Stomach (tissue), 9 donors: ENCODE results near the gene STS. TPM values are rescaled to one million over a fixed set of nuclear protein-coding genes. Genes with fewer than 3 reads are reported as not detected.
A peak's percentile ranks its signal among the peaks of the same experiment; 100 is the strongest.

Experiments
- DNase-seq, 2 donors: peaks; one replicate each; pipeline versions ENCODE4 v3.0.0 to v3.0.0-alpha.2; 2013 to 2019
- H3K27ac ChIP-seq, 5 donors: fragments of 200-600 bp in 4 of 5; sonication (generic) in 4 of 5; one replicate each; pipeline ENCODE4 v1.5.1; 2013 to 2019; ENCODE audit warnings: mild to moderate bottlenecking in 1 of 5, moderate library complexity in 1 of 5
- H3K27me3 ChIP-seq, 3 donors: fragments of 200-600 bp; sonication (generic); one replicate each; pipeline ENCODE4 v1.5.1; 2017 to 2019; ENCODE audit warnings: mixed run types in 1 of 3
- H3K36me3 ChIP-seq, 4 donors: fragments of 200-600 bp; sonication (generic); 1 replicate in 3 of 4; 2 replicates in 1 of 4; pipeline ENCODE4 v1.5.1; 2016 to 2019
- H3K4me1 ChIP-seq, 4 donors: fragments of 200-600 bp; sonication (generic); one replicate each; pipeline ENCODE4 v1.5.1; 2016 to 2019
- H3K4me3 ChIP-seq, 4 donors: fragments of 200-600 bp; sonication (generic) in 3 of 4; one replicate each; pipeline ENCODE4 v1.5.1; 2016 to 2019; ENCODE audit warnings: mild to moderate bottlenecking in 1 of 4
- H3K9me3 ChIP-seq, 4 donors: fragments of 200-600 bp; sonication (generic); one replicate each; pipeline ENCODE4 v1.5.1; 2016 to 2019
- EP300 ChIP-seq: sonication (generic); formaldehyde crosslinking; IDR thresholded peaks from one replicate; pipeline ENCODE4 v1.6.1; 2017; ENCODE audit warnings: antibody characterized with exemption
- POLR2A ChIP-seq, 4 donors: fragments of 450-650 bp; IDR thresholded peaks; one replicate each; pipeline ENCODE4 v1.6.1; 2016; ENCODE audit warnings: antibody characterized with exemption in 4 of 4, control low read depth in 2 of 4, mild to moderate bottlenecking in 1 of 4, moderate library complexity in 1 of 4
- POLR2AphosphoS5 ChIP-seq, 3 donors: sonication (generic); formaldehyde crosslinking; IDR thresholded peaks; one replicate each; pipeline ENCODE4 v1.6.1; 2016; ENCODE audit warnings: antibody characterized with exemption in 3 of 3
- WGBS, 5 donors: extraction: QIAGEN DNeasy Blood & Tissue Kit in 3 of 5; methylation state at CpG; one replicate each; pipeline versions ENCODE4 v1.1.5 to v1.1.7; 2013 to 2018; 5-methylcytosine and 5-hydroxymethylcytosine counted together
- intact Hi-C: fragments of 100-400 bp; cut with DNase I; formaldehyde crosslinking; loops from one replicate; pipeline ENCODE4 v1.15.1; 2023; ENCODE audit warnings: low total_unique reads
- polyA plus RNA-seq, 3 donors: library from polyadenylated mRNA; stranded (reverse); fragments of 200-250 nt; gene quantifications; one replicate each; pipeline ENCODE4 v1.2.3, GENCODE V29; 2013
- total RNA-seq, 5 donors: library from RNA; depleted of rRNA; stranded (reverse); fragments of >200 nt; gene quantifications; one replicate each; pipeline versions ENCODE4 v1.1.0 to v1.2.3, GENCODE V29; 2014 to 2016
- TF ChIP-seq, protein P1 (sequence below), 7 experiments: fragments of 450-650 bp in 4 of 7; fragments of 200-600 bp in 3 of 7; sonication (generic) in 3 of 7; IDR thresholded peaks; one replicate each; pipeline ENCODE4 v1.5.1; 2016 to 2019; ENCODE audit warnings: antibody characterized with exemption in 7 of 7, control low read depth in 2 of 7, mild to moderate bottlenecking in 1 of 7
- donor health status: healthy with polysubstance abuse.
- donor health status: Bipolar disorder and iron deficiency.
- donor health status: healthy.

The STS gene
- total and polyA plus RNA-seq, 8 donors = 2.1 to 13.4 (median 7.4) TPM

DNA sequence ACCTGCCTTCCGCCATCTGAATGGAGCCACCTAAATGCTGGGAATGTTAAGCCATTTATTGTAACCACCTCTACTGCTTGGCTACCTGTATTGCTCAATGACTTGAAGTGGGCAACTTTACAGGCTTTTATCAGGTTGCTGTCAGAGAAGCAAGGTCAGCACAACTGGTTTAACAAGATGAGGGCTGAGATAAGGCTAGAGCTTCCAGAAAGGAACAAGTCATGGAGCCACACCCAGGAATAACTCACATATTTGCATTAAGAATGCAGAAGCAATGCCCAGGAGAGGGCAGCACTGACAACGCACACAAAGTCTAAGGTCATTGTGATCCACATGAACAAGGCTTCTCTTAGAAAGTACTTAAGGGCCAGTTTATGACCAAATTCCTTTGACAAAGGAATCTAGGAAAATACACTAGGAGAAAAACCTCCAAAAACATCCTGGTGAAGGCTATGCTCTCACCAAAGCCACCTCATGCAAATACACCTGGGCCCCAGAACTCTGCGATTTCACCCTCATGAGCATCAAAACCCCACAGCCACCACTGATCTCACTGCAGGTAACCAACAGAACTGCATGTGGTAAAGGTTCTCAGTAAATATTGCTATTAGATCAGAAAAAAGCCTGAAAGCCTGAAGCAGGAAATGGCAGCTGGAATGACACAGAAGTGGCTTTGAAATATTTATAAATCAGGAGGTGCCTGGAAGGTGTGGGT lies 15.0 kb upstream of the STS start:
- TF ChIP-seq POLR2AphosphoS5 (IDR thresholded peaks at IDR 0.05) (peak in 2 of 3 donors; percentile 72 to 75), EP300 (no peak), POLR2A (IDR thresholded peaks at IDR 0.05) (no peak)
- TF ChIP-seq, protein P1, sequence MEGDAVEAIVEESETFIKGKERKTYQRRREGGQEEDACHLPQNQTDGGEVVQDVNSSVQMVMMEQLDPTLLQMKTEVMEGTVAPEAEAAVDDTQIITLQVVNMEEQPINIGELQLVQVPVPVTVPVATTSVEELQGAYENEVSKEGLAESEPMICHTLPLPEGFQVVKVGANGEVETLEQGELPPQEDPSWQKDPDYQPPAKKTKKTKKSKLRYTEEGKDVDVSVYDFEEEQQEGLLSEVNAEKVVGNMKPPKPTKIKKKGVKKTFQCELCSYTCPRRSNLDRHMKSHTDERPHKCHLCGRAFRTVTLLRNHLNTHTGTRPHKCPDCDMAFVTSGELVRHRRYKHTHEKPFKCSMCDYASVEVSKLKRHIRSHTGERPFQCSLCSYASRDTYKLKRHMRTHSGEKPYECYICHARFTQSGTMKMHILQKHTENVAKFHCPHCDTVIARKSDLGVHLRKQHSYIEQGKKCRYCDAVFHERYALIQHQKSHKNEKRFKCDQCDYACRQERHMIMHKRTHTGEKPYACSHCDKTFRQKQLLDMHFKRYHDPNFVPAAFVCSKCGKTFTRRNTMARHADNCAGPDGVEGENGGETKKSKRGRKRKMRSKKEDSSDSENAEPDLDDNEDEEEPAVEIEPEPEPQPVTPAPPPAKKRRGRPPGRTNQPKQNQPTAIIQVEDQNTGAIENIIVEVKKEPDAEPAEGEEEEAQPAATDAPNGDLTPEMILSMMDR (IDR thresholded peaks at IDR 0.05) = peak in 4 of 7 experiments; percentile 14 to 61 (median 38)
- intact Hi-C loops = no loop called here
- Histone ChIP-seq H3K4me1 (peaks cover 11 to 47% (median 19%) of the 10 kb centered on the region in 4 donors), H3K9me3 (no peaks in the 10 kb centered on the region), H3K27ac (peak overlapping the region; percentile 67 to 90 (median 78)), H3K36me3 (no peaks in the 10 kb centered on the region), H3K4me3 (no peak overlapping the region), H3K27me3 (no peaks in the 10 kb centered on the region)
- 49 to 65% (median 54%) methylated on average over 3 of the region's 3 CpGs for WGBS, 5 donors
- peak; percentile 90 to 94 for DNase-seq

DNA sequence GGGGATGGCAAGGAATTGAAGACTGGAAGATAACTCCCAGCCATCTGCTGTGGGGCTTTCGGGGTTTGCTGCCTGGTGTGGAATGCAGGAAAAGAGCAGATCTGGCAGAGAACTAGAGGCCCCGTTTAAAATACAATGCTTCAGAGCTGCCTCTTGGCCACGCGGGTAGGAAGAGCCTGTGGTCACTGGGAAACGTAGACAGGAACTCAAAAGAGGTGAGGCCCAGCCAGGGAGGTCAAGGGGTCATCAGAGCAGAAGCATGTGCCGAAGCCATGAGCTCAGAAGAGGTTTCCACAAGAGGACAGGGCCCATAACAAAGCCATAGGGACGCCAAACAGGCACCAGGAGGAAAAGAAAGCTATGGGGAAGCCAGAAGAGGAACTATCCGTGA lies 14.5 kb upstream of the STS start:
- WGBS, 5 donors = 24 to 43% (median 33%) methylated on average over 7 to 8 of the region's 8 CpGs
- TF ChIP-seq POLR2A (IDR thresholded peaks at IDR 0.05) (no peak), EP300 (no peak)
- TF ChIP-seq, protein P1 (IDR thresholded peaks at IDR 0.05) = no peak
- Histone ChIP-seq H3K4me1 (peaks cover 11 to 47% (median 19%) of the 10 kb centered on the region in 4 donors), H3K9me3 (no peaks in the 10 kb centered on the region), H3K27ac (peak overlapping the region; percentile 67 to 90 (median 78)), H3K36me3 (no peaks in the 10 kb centered on the region), H3K27me3 (no peaks in the 10 kb centered on the region), H3K4me3 (no peak overlapping the region)
- DNase-seq = peak in 1 of 2 donors; percentile 49
- intact Hi-C loops = no loop called here

DNA sequence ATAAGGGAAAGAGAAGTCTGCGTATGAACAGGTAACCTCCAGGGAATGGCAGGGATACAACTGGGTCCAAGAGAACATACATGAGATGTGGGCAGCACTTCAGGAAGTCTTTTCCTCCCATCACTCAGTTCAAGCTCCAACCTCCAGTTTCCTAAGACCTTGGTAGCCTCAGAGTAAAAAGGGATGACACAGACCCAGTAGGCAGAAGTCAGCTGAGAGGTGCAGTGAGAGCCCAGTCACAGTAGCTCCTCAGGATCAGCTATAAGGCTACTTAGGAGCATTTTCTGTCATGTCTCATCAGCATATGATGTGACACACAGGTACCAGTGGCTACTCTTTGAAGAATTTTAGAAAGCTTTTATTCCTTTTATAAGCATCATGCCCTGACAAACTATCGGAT lies 12.5 kb upstream of the STS start:
- H3K27ac ChIP-seq = peak overlapping the region in 1 of 5 donors; percentile 90
- peaks cover 11 to 47% (median 19%) of the 10 kb centered on the region in 4 donors for H3K4me1 ChIP-seq
- DNase-seq = no peak
- intact Hi-C loops = no loop called here
- H3K27me3 ChIP-seq = no peaks in the 10 kb centered on the region
- H3K4me3 ChIP-seq = no peak overlapping the region
- TF ChIP-seq EP300 = no peak
- TF ChIP-seq POLR2AphosphoS5 (IDR thresholded peaks at IDR 0.05) = no peak
- TF ChIP-seq, protein P1 (IDR thresholded peaks at IDR 0.05) = no peak
- no peak for TF ChIP-seq POLR2A (IDR thresholded peaks at IDR 0.05)
- H3K36me3 ChIP-seq = no peaks in the 10 kb centered on the region
- H3K9me3 ChIP-seq = no peaks in the 10 kb centered on the region
- 86 to 97% (median 95%) methylated on average over 2 of the region's 2 CpGs for WGBS, 5 donors

DNA sequence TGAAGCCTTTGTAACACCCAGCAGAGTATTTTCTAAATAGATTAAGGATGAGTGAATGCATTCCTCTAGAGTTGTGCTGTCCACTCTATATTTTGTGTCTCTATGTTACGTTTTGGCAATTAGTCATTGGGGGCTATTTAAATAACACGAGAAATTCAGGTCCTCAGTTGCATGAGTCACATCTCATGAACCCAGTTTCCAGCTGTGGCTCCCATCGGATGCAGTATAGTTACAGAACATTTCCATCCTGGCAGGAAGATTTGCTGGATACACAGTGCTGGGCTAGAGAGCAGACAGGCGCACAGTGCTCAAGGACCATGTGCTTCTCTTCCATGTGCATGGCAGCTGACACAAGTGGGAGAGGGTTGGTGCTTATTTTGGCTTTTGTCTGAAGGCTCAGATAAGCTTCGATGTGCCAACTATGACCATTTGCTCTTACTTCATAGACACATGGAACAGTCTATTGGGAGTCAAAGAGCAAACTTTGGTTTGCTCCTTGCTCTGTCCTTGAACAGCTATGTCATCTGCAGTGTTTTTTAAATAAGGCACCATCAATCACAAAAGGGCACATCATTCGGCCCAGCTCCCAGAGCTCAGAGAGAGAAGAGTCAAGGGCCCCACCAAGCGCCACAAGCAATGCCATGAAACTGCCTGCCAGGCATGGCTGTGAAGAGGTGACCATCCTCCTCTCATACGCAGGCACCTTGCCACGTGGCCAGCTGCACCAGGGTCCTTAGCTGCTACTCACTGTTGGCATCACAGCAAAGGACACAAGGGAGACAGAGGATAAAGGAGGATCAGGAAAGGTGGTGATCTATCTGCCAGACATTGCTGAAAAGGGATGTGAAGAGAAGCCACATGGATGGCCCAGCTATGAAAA lies 8.1 kb upstream of the STS start:
- Histone ChIP-seq H3K4me3 (no peak overlapping the region), H3K36me3 (peaks cover 0 to 15% (median 0%) of the 10 kb centered on the region in 4 donors), H3K9me3 (peaks cover 0 to 6% (median 0%) of the 10 kb centered on the region in 4 donors), H3K27me3 (no peaks in the 10 kb centered on the region), H3K27ac (no peak overlapping the region), H3K4me1 (peaks cover 0 to 17% (median 0%) of the 10 kb centered on the region in 4 donors)
- TF ChIP-seq POLR2AphosphoS5 (IDR thresholded peaks at IDR 0.05) = no peak
- no peak for TF ChIP-seq EP300
- no peak for TF ChIP-seq POLR2A (IDR thresholded peaks at IDR 0.05)
- TF ChIP-seq, protein P1 (IDR thresholded peaks at IDR 0.05) = no peak
- no peak for DNase-seq
- 81 to 88% (median 83%) methylated on average over 7 to 9 of the region's 9 CpGs for WGBS, 5 donors
- intact Hi-C loops = no loop called here
